Skeletal muscle tissue (tissue), 4 donors: Measurements from ENCODE around the gene SMC1B. TPM values are rescaled to one million over a fixed set of nuclear protein-coding genes. Genes with fewer than 3 reads are reported as not detected.
A peak's percentile ranks its signal among the peaks of the same experiment; 100 is the strongest.

Experiments
- H3K27ac ChIP-seq: one replicate; pipeline ENCODE4 v1.7.0; 2013; ENCODE audit warnings: mild to moderate bottlenecking, low read depth, low read length, inconsistent platforms
- H3K27me3 ChIP-seq, 3 donors: one replicate each; pipeline ENCODE4 v1.7.0; 2013; ENCODE audit warnings: low read length in 3 of 3; ENCODE audit not compliant: control insufficient read depth in 3 of 3, insufficient read depth in 3 of 3
- H3K36me3 ChIP-seq, 3 donors: one replicate each; pipeline ENCODE4 v1.7.0; 2013; ENCODE audit warnings: low read length in 3 of 3; ENCODE audit not compliant: control insufficient read depth in 3 of 3, insufficient read depth in 3 of 3
- H3K4me1 ChIP-seq, 3 donors: one replicate each; pipeline ENCODE4 v1.7.0; 2013; ENCODE audit warnings: low read length in 3 of 3, mild to moderate bottlenecking in 3 of 3; ENCODE audit not compliant: control insufficient read depth in 3 of 3, insufficient read depth in 3 of 3
- H3K4me3 ChIP-seq, 3 donors: one replicate each; pipeline ENCODE4 v1.7.0; 2013; ENCODE audit warnings: low read length in 3 of 3
- H3K9ac ChIP-seq, 3 donors: one replicate each; pipeline ENCODE4 v1.7.0; 2013; ENCODE audit warnings: low read length in 3 of 3, mild to moderate bottlenecking in 3 of 3, moderate library complexity in 2 of 3, low read depth in 1 of 3
- H3K9me3 ChIP-seq, 3 donors: one replicate each; pipeline ENCODE4 v1.7.0; 2013; ENCODE audit warnings: low read length in 3 of 3; ENCODE audit not compliant: control insufficient read depth in 3 of 3
- total RNA-seq: library from RNA; depleted of rRNA; stranded (reverse); fragments of >200 nt; gene quantifications from one replicate; pipeline ENCODE4 v1.2.3, GENCODE V29; 2014
- donor health status: Osteomylitis.

The SMC1B gene
- total RNA-seq, 1 donor from 2014 or later: under 0.01 TPM

- Histone ChIP-seq H3K9me3 (no peaks in the 10 kb centered on the region), H3K9ac (no peak overlapping the region), H3K27me3 (no peaks in the 10 kb centered on the region), H3K4me3 (no peak overlapping the region), H3K4me1 (peaks cover 37 to 42% (median 40%) of the 10 kb centered on the region in 3 donors), H3K27ac (no peak overlapping the region), H3K36me3 (peaks cover 18 to 21% (median 21%) of the 10 kb centered on the region in 3 donors)
Observed at GRCh38 chr22:45338795-45339194, 74.6 kb downstream of the SMC1B start.

- Histone ChIP-seq H3K27ac (no peak overlapping the region), H3K4me1 (peaks cover 41 to 49% (median 48%) of the 10 kb centered on the region in 3 donors), H3K27me3 (no peaks in the 10 kb centered on the region), H3K36me3 (peaks cover 18 to 21% (median 21%) of the 10 kb centered on the region in 3 donors), H3K9me3 (no peaks in the 10 kb centered on the region), H3K9ac (peak overlapping the region in 1 of 3 donors; percentile 79), H3K4me3 (no peak overlapping the region)
Observed at GRCh38 chr22:45337536-45337935, 75.9 kb downstream of the SMC1B start.

- peaks cover 45 to 54% (median 53%) of the 10 kb centered on the region in 3 donors for H3K4me1 ChIP-seq
- H3K9ac ChIP-seq: peak overlapping the region in 2 of 3 donors; percentile 51 to 79
- no peaks in the 10 kb centered on the region for H3K9me3 ChIP-seq
- H3K27ac ChIP-seq: peak overlapping the region; percentile 77
- H3K36me3 ChIP-seq: peaks cover 15 to 20% (median 19%) of the 10 kb centered on the region in 3 donors
- peak overlapping the region; percentile 39 to 69 (median 62) for H3K4me3 ChIP-seq
- no peaks in the 10 kb centered on the region for H3K27me3 ChIP-seq
Observed at GRCh38 chr22:45336971-45337431, 76.4 kb downstream of the SMC1B start.

- peak overlapping the region in 2 of 3 donors; percentile 43 to 79 for H3K9ac ChIP-seq
- H3K27me3 ChIP-seq: no peaks in the 10 kb centered on the region
- H3K4me3 ChIP-seq: peak overlapping the region in 2 of 3 donors; percentile 12 to 54
- H3K27ac ChIP-seq: peak overlapping the region; percentile 81
- H3K36me3 ChIP-seq: peaks cover 5 to 21% (median 15%) of the 10 kb centered on the region in 3 donors
- H3K4me1 ChIP-seq: peaks cover 52 to 63% (median 63%) of the 10 kb centered on the region in 3 donors
- no peaks in the 10 kb centered on the region for H3K9me3 ChIP-seq
Observed at GRCh38 chr22:45335854-45336522, 77.4 kb downstream of the SMC1B start.

GRCh38 chr22:45335021-45335818 is 78.2 kb downstream of the SMC1B start:
- H3K27ac ChIP-seq: peak overlapping the region; percentile 81
- H3K9ac ChIP-seq: peak overlapping the region; percentile 41 to 79 (median 48)
- peak overlapping the region; percentile 12 to 54 (median 18) for H3K4me3 ChIP-seq
- no peaks in the 10 kb centered on the region for H3K27me3 ChIP-seq
- peaks cover 52 to 71% (median 69%) of the 10 kb centered on the region in 3 donors for H3K4me1 ChIP-seq
- peaks cover 4 to 22% (median 15%) of the 10 kb centered on the region in 3 donors for H3K36me3 ChIP-seq
- H3K9me3 ChIP-seq: no peaks in the 10 kb centered on the region

GRCh38 chr22:45334528-45334927 is 78.9 kb downstream of the SMC1B start:
- H3K4me3 ChIP-seq: peak overlapping the region in 2 of 3 donors; percentile 12 to 52
- peaks cover 56 to 77% (median 76%) of the 10 kb centered on the region in 3 donors for H3K4me1 ChIP-seq
- H3K9ac ChIP-seq: peak overlapping the region; percentile 41 to 79 (median 48)
- no peaks in the 10 kb centered on the region for H3K27me3 ChIP-seq
- peaks cover 4 to 16% (median 10%) of the 10 kb centered on the region in 3 donors for H3K36me3 ChIP-seq
- peak overlapping the region; percentile 81 for H3K27ac ChIP-seq
- H3K9me3 ChIP-seq: no peaks in the 10 kb centered on the region

GRCh38 chr22:45334068-45334467 is 79.3 kb downstream of the SMC1B start:
- Histone ChIP-seq H3K9ac (peak overlapping the region in 2 of 3 donors; percentile 35 to 79), H3K27ac (peak overlapping the region; percentile 81), H3K27me3 (no peaks in the 10 kb centered on the region), H3K4me3 (no peak overlapping the region), H3K9me3 (no peaks in the 10 kb centered on the region), H3K36me3 (peaks cover 4 to 13% (median 10%) of the 10 kb centered on the region in 3 donors), H3K4me1 (peaks cover 60 to 82% (median 81%) of the 10 kb centered on the region in 3 donors)

GRCh38 chr22:45332001-45332400 is 81.4 kb downstream of the SMC1B start:
- H3K27ac ChIP-seq: peak overlapping the region; percentile 13
- H3K27me3 ChIP-seq: no peaks in the 10 kb centered on the region
- peaks cover 12 to 17% (median 17%) of the 10 kb centered on the region in 3 donors for H3K36me3 ChIP-seq
- peak overlapping the region in 1 of 3 donors; percentile 35 for H3K4me3 ChIP-seq
- no peaks in the 10 kb centered on the region for H3K9me3 ChIP-seq
- peaks cover 57 to 81% (median 80%) of the 10 kb centered on the region in 3 donors for H3K4me1 ChIP-seq
- peak overlapping the region in 1 of 3 donors; percentile 45 for H3K9ac ChIP-seq

GRCh38 chr22:45331486-45331885 is 81.9 kb downstream of the SMC1B start:
- H3K4me1 ChIP-seq: peaks cover 52 to 76% (median 75%) of the 10 kb centered on the region in 3 donors
- no peak overlapping the region for H3K4me3 ChIP-seq
- H3K36me3 ChIP-seq: peaks cover 12 to 17% (median 16%) of the 10 kb centered on the region in 3 donors
- peak overlapping the region in 1 of 3 donors; percentile 45 for H3K9ac ChIP-seq
- H3K27me3 ChIP-seq: no peaks in the 10 kb centered on the region
- no peaks in the 10 kb centered on the region for H3K9me3 ChIP-seq
- peak overlapping the region; percentile 16 for H3K27ac ChIP-seq
